Measurements from ENCODE around the gene CD19. TPM values are rescaled to one million over a fixed set of nuclear protein-coding genes. Genes with fewer than 3 reads are reported as not detected.
"Not testable (repeated sequence)": the region's sequence is repeated elsewhere in the genome, so short reads cannot be mapped to it uniquely, and the experiment has no call there.

The CD19 gene
- not detected for total RNA-seq

- DNase-seq: no peak
Observed at GRCh38 chr16:28931801-28932225, at the start of gene CD19. Gene CD19, plus strand, starts transcription at chr16:28931971. Its CDS starts 30 bp downstream, at chr16:28932001.

- DNase-seq: no peak
Observed at GRCh38 chr16:28882551-28883160, 49.1 kb upstream of the CD19 start.

- DNase-seq: no peak
Observed at GRCh38 chr16:28883221-28883996, 48.4 kb upstream of the CD19 start.

GRCh38 chr16:28884045-28884444 lies 47.7 kb upstream of the CD19 start:
- no peak for DNase-seq

GRCh38 chr16:28886945-28887344 lies 44.8 kb upstream of the CD19 start:
- no peak for DNase-seq

- DNase-seq: not testable (repeated sequence)
Observed at GRCh38 chr16:28890355-28890754, 41.4 kb upstream of the CD19 start.

GRCh38 chr16:28891964-28892890 lies 39.5 kb upstream of the CD19 start:
- no peak for DNase-seq

- DNase-seq: no peak
Observed at GRCh38 chr16:28893291-28893690, 38.5 kb upstream of the CD19 start.

GRCh38 chr16:28895609-28896008 lies 36.2 kb upstream of the CD19 start:
- no peak for DNase-seq

GRCh38 chr16:28897826-28898225 lies 33.9 kb upstream of the CD19 start:
- DNase-seq: no peak

GRCh38 chr16:28898266-28898665 lies 33.5 kb upstream of the CD19 start:
- no peak for DNase-seq

GRCh38 chr16:28898942-28899341 lies 32.8 kb upstream of the CD19 start:
- no peak for DNase-seq

- no peak for DNase-seq
Observed at GRCh38 chr16:28899882-28900590, 31.7 kb upstream of the CD19 start.

- DNase-seq: no peak
Observed at GRCh38 chr16:28900601-28901000, 31.2 kb upstream of the CD19 start.

- DNase-seq: no peak
Observed at GRCh38 chr16:28901862-28902261, 29.9 kb upstream of the CD19 start.

- no peak for DNase-seq
Observed at GRCh38 chr16:28902909-28903308, 28.9 kb upstream of the CD19 start.

- no peak for DNase-seq
Observed at GRCh38 chr16:28903344-28904042, 28.3 kb upstream of the CD19 start.

- DNase-seq: no peak
Observed at GRCh38 chr16:28904363-28904762, 27.4 kb upstream of the CD19 start.

- no peak for DNase-seq
Observed at GRCh38 chr16:28904828-28905227, 26.9 kb upstream of the CD19 start.

GRCh38 chr16:28905229-28905754 lies 26.5 kb upstream of the CD19 start:
- no peak for DNase-seq

- no peak for DNase-seq
Observed at GRCh38 chr16:28905800-28906372, 25.9 kb upstream of the CD19 start.
